GM12878 (cell line): ENCODE measurements around the gene GRN. TPM values are rescaled to one million over a fixed set of nuclear protein-coding genes. Genes with fewer than 3 reads are reported as not detected.
A peak's percentile ranks its signal among the peaks of the same experiment; 100 is the strongest.

Experiments
- ASH2L ChIP-seq: fragments of 300-600, 200-600 bp; sonication (generic); IDR thresholded peaks from 2 replicates; pipeline ENCODE4 v1.6.1; 2017; ENCODE audit warnings: low read depth, mild to moderate bottlenecking, borderline replicate concordance
- CBFB ChIP-seq: IDR thresholded peaks from 2 replicates; pipeline ENCODE4 v1.6.1; 2016; ENCODE audit warnings: antibody characterized with exemption, low read depth
- CHD2 ChIP-seq: IDR thresholded peaks from 2 replicates; pipeline ENCODE4 v1.6.1; 2011; ENCODE audit warnings: low read depth, low read length, improper control_type of control experiment, borderline replicate concordance
- CREB1 ChIP-seq: IDR thresholded peaks from 2 replicates; pipeline ENCODE4 v1.6.1; 2012; ENCODE audit warnings: low read depth, mild to moderate bottlenecking, inconsistent platforms
- E2F8 ChIP-seq: fragments of 450-650 bp; IDR thresholded peaks from 2 replicates; pipeline ENCODE4 v1.6.1; 2018; ENCODE audit warnings: mild to moderate bottlenecking, low read depth, moderate library complexity; ENCODE audit not compliant: partially characterized antibody
- EZH2 ChIP-seq: IDR thresholded peaks from 2 replicates; pipeline ENCODE4 v1.6.1; 2012; ENCODE audit warnings: low read depth, mild to moderate bottlenecking, control low read depth, inconsistent platforms, low read length, borderline replicate concordance; ENCODE audit not compliant: control insufficient read depth
- KLF5 ChIP-seq: fragments of 450-650 bp; IDR thresholded peaks from 2 replicates; pipeline ENCODE4 v1.6.1; 2014; ENCODE audit warnings: mild to moderate bottlenecking; ENCODE audit not compliant: partially characterized antibody
- NFIC ChIP-seq: IDR thresholded peaks from 2 replicates; pipeline ENCODE4 v1.6.1; 2012; ENCODE audit warnings: low read depth, mild to moderate bottlenecking, inconsistent platforms, low read length, moderate library complexity
- PAX5 ChIP-seq: IDR thresholded peaks from 2 replicates; pipeline ENCODE4 v1.6.1; 2011; ENCODE audit warnings: low read depth, low read length, borderline replicate concordance
- PBX3 ChIP-seq: IDR thresholded peaks from 2 replicates; pipeline ENCODE4 v1.6.1; 2011; ENCODE audit warnings: mild to moderate bottlenecking, low read depth, low read length, moderate library complexity; ENCODE audit not compliant: insufficient replicate concordance
- PML ChIP-seq: IDR thresholded peaks from 2 replicates; pipeline ENCODE4 v1.6.1; 2012; ENCODE audit warnings: low read length, inconsistent platforms
- PRDM15 ChIP-seq: fragments of 450-650 bp; formaldehyde crosslinking; IDR thresholded peaks from 2 replicates; pipeline ENCODE4 v1.4.0; 2020; ENCODE audit warnings: mild to moderate bottlenecking, moderate library complexity
- SIN3A ChIP-seq: IDR thresholded peaks from 2 replicates; pipeline ENCODE4 v1.6.1; 2012; ENCODE audit warnings: low read depth, low read length, improper control_type of control experiment
- STAT1 ChIP-seq: fragments of 450-650 bp; conservative IDR thresholded peaks from 2 replicates; pipeline ENCODE4 v1.6.1; 2014; ENCODE audit warnings: antibody characterized with exemption, mild to moderate bottlenecking
- ZBTB11 ChIP-seq: fragments of 450-650 bp; formaldehyde crosslinking; IDR thresholded peaks from 2 replicates; pipeline ENCODE4 v1.5.0; 2022; ENCODE audit warnings: mild to moderate bottlenecking, missing genetic modification characterization
- polyA plus RNA-seq, 11 experiments: library from polyadenylated mRNA; depleted of rRNA in 4 of 11; unstranded in 6 of 11; stranded (reverse) in 5 of 11; fragments of >200 nt; fragmentation: Nextera tagmentation in 4 of 11; fragmentation: Illumina TruSeq in 1 of 11; extraction: Ambion mirVana in 4 of 11; extraction: Trizol in 1 of 11; gene quantifications; 1 replicate in 1 of 11; 2 replicates in 10 of 11; pipeline versions ENCODE4 v1.2.1 to v1.2.3, GENCODE V29; 2011 to 2016; ENCODE audit warnings: inconsistent platforms in 2 of 11, missing spikeins in 2 of 11, low read depth in 1 of 11
- total RNA-seq, 4 experiments: library from RNA; depleted of rRNA in 3 of 4; stranded (reverse); fragments of >200 nt in 3 of 4; fragmentation: Illumina TruSeq in 1 of 4; extraction: Trizol in 1 of 4; gene quantifications; 2 replicates each; pipeline versions ENCODE4 v1.2.1 to v1.2.3, GENCODE V29; 2013 to 2021

Gene GRN
- total and polyA plus RNA-seq, 10 of the 15 experiments (the other 5 are each of a cell fraction or from before 2014, with no cell fraction given), result 22.3 to 389 (median 139) TPM

- no peak for TF ChIP-seq ZBTB11 (CRISPR knock-in tag)
- TF ChIP-seq PRDM15 (CRISPR knock-in tag), result no peak
- no peak for TF ChIP-seq PBX3
- peak; percentile 86; the same call in 1 of the 2 replicates for TF ChIP-seq STAT1
- TF ChIP-seq E2F8, result peak; percentile 27
- TF ChIP-seq PAX5, result peak; percentile 59; the same call in 1 of the 2 replicates
- TF ChIP-seq CHD2, result no peak
- TF ChIP-seq KLF5, result no peak
- TF ChIP-seq CREB1, result peak; percentile 77
- no peak for TF ChIP-seq NFIC
- 0 out of 2 replicates have a peak, but pooled peaks have one; percentile 30 for TF ChIP-seq CBFB
- TF ChIP-seq PML, result no peak
- TF ChIP-seq ASH2L, result no peak
- peak; percentile 89 for TF ChIP-seq SIN3A
- TF ChIP-seq EZH2, result no peak
These were observed 18.1 kb upstream of the GRN start (continued) for GRCh38 chr17:44326861-44327444.
